Muscle of back (tissue), 11 donors: Measurements from ENCODE around the gene TET3. TPM values are rescaled to one million over a fixed set of nuclear protein-coding genes. Genes with fewer than 3 reads are reported as not detected.

ENCODE experiments used
- DNase-seq, 3 donors: peaks; one replicate each; pipeline versions ENCODE4 v3.0.0 to v3.0.0-alpha.2; 2013
- polyA plus RNA-seq, 10 donors: library from polyadenylated mRNA; unstranded; fragments of 120-200 nt; gene quantifications; one replicate each; pipeline ENCODE4 v1.2.1, GENCODE V29; 2013; ENCODE audit not compliant: insufficient read length in 10 of 10

TET3 gene
- polyA plus RNA-seq, 10 donors, result 6.6 to 12.9 (median 8.7) TPM

DNA sequence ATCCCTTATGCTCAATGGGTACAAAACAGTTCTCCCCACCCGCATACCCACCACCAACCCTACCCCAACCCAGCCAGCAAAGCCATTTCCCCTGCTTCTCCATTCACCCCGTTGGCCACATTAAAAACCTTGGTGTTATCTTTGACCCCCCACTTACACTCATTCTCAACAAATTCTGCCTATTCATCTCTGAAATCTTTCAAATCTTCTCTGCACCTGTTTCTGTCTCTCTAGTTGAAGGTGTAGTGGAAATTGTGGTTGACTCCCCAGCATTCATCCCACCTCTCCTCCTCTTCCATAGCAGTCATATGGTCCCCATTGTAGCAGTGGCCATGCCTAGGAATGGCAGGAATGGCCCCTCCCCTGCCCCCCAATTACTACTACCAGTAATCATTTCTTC is 20.5 kb upstream of the TET3 start:
- no peak for DNase-seq

GRCh38 chr2:73965053-73965452 is 19.7 kb upstream of the TET3 start:
- DNase-seq, result no peak

DNA sequence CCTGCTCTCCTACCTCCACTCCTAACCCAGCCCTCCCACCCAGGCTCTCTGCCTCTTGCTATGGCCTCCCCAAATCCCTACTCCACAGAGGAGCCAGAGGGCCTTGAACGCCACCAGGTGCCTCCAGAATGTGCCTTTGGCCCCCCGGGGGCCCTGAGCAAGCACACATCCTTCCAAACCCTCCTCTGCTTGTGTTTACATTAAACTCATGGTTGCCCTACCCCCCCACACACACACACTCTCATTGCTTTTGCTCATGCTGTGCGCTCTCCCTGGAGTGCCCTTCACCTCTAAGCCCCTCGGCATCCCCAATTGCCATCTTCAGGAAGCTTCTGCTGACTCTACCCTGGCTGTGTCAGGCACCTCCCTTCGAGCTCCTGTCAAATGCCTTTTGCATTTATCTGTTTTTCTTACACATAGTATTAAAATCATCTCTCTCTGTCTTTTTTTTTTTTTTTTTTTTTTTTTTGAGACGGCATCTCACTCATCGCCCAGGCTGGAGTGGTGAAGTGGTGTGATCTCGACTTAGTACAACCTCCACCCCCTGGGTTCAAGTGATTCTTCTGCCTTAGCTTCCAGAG is 16.3 kb upstream of the TET3 start:
- DNase-seq, result no peak

GRCh38 chr2:73969356-73969755 is 15.4 kb upstream of the TET3 start:
- DNase-seq, result no peak

GRCh38 chr2:73970141-73970803 is 14.4 kb upstream of the TET3 start:
- no peak for DNase-seq

- DNase-seq, result peak in 1 of 3 donors; percentile 58
These were observed 13.7 kb upstream of the TET3 start for GRCh38 chr2:73970850-73971471.

- DNase-seq, result no peak
These were observed 13.0 kb upstream of the TET3 start for GRCh38 chr2:73971722-73972121.

- no peak for DNase-seq
These were observed 11.9 kb upstream of the TET3 start for GRCh38 chr2:73972846-73973245.

DNA sequence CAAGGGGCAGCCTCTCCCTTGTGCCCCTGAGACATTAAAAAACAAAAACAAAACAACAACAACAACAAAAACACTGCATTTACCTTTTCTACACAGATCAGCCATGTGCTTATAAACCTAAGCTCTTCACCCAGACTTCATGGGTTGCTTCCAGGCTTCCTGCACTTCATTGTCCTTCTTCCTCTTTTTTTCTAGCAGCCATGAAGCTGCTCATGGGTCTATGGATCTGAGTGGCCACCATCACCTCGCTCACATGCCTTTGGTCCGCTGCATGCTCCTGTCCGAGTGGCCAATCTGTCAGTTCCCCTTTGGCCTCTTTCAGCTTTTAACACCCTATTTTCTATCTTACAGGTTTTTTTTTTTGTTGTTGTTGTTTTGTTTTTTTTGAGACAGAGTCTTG is 9.0 kb upstream of the TET3 start:
- DNase-seq, result no peak

DNA sequence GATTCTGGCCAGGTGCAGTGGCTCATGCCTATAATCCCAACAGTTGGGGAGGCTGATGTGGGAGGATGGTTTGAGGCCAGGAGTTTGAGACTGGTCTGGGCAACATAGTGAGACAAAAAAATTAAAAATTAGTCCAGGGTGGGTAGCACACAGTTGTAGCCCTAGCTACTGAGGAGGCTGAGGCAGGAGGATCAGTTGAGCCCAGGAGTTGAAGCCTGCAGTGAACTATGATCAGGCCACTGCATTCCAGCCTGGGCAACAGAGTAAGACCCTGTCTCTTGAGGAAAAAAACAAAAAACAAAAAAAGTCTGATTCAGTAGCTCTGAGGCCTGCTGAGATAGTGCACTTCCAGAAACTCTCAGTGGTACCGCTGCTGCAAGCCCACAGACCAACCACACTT is 7.9 kb upstream of the TET3 start:
- DNase-seq, result no peak

DNA sequence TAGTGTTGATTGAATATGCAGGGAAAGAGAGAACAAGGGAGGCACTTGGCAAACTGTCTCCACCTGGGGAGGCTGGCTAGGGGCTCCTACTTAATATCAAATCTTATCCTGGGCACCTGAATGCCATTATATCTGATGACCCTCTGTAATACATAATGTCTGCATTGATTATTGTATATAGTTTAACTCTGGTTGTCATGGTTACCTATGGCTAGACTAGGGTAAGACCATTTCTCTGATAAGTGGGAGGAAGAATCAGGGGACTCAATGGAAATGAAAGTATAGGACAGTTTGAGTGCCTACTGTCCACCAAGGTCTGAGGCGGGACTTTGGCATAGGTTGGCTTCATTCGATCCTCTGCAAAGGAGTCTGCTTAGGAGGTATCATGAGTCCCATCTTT is 7.2 kb upstream of the TET3 start:
- DNase-seq, result no peak

GRCh38 chr2:73979021-73979420 is 5.7 kb upstream of the TET3 start:
- no peak for DNase-seq

DNA sequence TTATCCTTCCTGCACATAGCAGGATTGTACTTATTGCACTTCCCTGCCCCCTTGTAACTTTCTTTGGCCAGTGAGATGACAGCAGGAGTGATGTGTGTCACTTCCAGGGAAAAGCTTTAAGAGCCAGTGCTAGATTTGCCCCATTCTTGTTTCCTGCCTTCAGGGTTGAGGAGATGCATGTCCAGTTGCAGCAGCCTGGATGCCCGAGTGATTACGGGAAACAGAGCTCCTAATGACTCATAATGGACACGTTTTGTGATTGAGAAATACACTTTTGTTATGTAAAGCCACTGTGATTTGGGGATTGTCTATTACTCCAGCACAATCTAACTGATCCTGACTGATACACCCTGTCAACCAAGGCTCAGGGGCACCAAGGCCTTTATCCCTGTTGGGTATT is 5.0 kb upstream of the TET3 start:
- DNase-seq, result no peak

- no peak for DNase-seq
These were observed 4.1 kb upstream of the TET3 start for GRCh38 chr2:73980566-73980965.

DNA sequence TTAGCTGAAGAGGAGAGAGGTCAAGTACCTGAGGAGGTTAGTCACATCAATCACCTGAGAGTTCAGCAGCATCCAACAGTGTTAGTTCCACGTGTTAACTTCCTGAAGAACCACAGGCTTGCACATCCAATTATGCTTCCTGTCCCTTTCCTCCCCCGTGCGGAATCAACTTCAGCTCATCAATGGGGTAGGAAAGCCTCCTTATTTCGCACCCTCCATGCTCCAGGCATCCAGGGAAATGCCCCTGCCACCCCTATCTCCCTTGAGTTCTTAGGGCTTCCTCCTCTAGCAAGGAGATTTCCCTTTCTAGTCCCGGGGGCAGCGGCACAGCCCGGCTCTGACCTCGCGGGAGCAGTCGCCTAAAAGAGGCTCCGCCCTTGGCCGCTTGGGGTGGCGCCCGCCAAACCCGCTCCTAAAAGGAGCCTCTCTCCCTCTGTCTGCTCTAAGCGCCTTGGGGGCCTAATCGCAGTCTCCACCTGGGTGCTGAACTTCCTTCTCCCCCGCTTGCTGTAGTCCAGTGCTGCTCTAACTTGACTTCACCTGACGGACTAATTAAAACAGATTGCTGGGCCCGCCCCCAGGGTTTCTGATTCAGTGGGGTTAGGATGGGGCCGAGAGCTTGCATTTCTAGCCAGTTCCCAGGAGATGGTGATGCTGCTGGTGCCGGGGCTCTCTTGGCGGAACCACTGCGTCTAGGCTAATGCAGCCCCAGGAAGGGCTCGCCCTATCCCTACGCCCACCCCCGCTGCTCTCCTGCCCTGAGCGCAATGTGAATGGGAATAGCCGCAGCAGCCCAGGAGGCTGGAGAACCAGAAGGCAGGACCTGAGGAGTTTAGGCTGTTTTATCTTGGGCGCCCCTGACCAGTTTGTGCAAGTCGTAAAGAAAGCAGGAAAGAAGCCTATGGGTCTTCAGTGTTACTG is 3.4 kb upstream of the TET3 start:
- peak in 1 of 3 donors; percentile 25 for DNase-seq

GRCh38 chr2:73982140-73982617 is 2.5 kb upstream of the TET3 start:
- peak in 1 of 3 donors; percentile 41 for DNase-seq

- peak in 1 of 3 donors; percentile 54 for DNase-seq
These were observed 1.1 kb upstream of the TET3 start for GRCh38 chr2:73983322-73984202.

- DNase-seq, result no peak
These were observed 205 bp downstream of the TET3 start for GRCh38 chr2:73984922-73985307.

GRCh38 chr2:73985308-73986084 is 786 bp downstream of the TET3 start:
- peak in 1 of 3 donors; percentile 60 for DNase-seq

- DNase-seq, result no peak
These were observed 1.5 kb downstream of the TET3 start for GRCh38 chr2:73986085-73986681.
